Stimulated activated CD8-positive, alpha-beta memory T cell treated with anti-CD3 and anti-CD28 coated beads, Interleukin-15, amount 100 ng/mL, for 24 hours (primary cell): ENCODE data around the gene TTC6.
A peak's percentile ranks its signal among the peaks of the same experiment; 100 is the strongest.

Experiments used
- DNase-seq: peaks from one replicate; pipeline ENCODE4 v3.0.0-alpha.2; 2020; ENCODE audit warnings: low read depth

The TTC6 gene

GRCh38 chr14:37585101-37585511, 10.3 kb upstream of the TTC6 start:
- DNase-seq, result no peak

- DNase-seq, result no peak
These were observed 9.2 kb upstream of the TTC6 start for GRCh38 chr14:37585971-37586796.

DNA sequence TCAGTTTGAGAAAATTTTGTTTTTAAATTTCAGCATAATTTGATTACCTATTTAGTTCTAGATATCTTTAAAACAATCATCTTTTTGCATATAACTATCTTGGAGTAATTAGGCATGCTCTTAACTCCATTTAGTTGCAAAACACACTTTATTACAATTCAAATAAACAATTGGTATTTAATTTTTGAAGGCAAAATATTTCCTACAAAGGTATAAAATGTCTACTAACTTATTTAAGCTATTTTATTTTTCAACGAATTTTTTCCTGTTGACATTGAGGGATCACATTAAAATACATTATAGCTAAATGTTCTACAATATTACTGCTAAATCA, 8.7 kb upstream of the TTC6 start:
- no peak for DNase-seq

GRCh38 chr14:37587131-37587803, 8.2 kb upstream of the TTC6 start:
- DNase-seq, result no peak

DNA sequence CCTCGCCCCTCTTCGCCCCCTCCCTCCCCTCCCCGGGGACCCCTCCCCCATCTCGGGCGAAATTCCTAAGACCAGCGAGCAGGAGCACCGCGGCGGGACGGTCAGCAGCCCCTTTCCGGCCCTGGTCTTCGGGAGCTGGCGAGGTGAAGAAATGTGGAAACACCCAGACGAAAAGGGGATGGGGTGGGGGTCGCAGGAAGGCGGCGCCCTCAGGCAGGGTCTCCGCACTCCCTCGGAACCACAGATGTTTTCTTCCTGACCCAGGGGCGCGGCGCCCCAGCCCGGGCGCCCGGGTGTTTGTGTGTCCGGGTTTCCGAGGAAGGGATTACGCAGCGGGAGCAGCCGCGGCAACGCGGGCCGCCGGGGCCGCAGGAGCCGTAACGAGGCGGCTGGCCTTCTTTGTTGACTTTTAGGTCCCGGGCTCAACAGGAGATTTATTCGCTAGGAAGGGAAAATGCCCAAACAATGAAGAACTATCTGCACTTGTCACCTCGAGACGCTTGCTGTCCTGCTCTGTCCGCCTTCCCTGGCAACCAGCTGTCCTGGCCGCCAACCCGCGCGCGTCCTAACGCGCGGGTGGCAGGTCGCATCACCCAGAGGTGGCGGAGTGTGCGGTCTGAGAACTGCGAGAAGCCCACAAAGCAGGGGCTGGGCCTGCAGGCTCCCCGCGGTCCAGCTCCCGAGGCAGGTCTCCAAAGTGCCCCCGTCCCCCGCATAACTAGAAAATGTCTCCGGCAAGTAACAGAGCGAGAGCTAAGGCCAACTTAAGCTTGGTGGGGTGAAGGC, 7.4 kb upstream of the TTC6 start:
- no peak for DNase-seq

- DNase-seq, result no peak
These were observed 6.8 kb upstream of the TTC6 start for GRCh38 chr14:37588667-37588955.

DNA sequence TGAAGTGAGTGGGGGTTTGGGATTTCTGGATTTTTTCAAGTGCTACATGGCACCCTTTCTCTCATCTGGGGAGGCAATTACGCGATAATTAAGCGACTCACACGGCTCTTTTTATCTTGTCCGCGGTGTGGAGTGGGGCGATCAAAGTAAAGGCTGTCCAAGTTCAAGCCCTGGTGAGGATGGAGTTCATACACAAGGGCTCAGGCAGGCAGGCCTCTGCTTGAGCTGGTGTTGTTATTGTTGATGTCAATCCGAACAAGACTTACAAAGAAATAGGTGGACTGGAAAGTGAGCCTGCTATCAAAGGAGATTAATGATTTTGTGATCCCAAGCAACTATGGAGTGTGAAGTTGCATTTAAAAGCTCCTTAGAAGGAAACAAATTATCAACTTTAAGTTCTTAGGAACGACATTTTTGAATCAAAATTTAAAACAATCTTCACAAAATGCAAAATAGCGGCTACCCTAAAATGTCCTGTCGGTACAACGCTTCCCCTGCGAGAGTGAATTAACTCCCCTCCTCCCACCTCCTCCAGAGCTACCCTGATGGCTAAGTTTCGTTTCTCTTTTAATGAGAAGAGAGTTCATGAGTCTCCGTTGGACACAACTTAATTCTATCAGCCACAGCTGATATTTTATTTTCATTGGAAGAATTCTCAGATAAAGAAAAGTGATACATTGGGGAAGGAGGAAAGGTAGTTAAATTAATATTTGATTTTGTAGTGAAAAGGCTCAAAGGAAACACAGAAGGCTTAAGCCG, 6.3 kb upstream of the TTC6 start:
- DNase-seq, result no peak

DNA sequence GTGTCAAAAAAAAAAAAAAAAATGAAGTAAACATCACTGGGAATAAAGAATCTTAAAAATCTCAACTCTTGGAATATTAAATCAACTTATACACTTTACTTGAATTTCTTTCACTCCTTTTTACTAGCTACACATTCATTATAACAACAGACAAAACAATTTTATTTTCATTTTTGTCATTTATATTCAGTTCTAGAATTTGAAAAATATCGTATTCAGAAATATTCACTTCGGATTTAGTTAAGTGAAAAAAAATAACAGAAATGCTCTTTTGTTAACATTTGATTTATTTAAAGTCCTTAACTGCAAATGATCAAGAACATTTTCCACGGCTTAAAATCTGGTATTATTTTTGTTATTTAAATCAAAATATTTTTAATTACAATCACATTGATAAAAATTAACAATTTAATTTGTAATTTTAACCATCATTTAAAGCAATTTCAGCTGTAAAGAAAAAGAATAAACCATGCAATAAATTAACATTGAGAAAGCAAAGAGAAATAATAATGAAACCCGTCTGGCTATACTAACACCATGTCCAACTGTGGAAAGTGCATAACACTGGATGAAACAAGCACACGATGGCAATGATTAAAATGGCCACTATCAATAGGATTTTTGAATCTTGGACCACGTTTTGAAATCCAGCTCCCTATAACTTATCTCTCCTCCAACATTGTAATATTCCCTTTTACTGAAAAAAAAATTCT, 5.6 kb upstream of the TTC6 start:
- no peak for DNase-seq

DNA sequence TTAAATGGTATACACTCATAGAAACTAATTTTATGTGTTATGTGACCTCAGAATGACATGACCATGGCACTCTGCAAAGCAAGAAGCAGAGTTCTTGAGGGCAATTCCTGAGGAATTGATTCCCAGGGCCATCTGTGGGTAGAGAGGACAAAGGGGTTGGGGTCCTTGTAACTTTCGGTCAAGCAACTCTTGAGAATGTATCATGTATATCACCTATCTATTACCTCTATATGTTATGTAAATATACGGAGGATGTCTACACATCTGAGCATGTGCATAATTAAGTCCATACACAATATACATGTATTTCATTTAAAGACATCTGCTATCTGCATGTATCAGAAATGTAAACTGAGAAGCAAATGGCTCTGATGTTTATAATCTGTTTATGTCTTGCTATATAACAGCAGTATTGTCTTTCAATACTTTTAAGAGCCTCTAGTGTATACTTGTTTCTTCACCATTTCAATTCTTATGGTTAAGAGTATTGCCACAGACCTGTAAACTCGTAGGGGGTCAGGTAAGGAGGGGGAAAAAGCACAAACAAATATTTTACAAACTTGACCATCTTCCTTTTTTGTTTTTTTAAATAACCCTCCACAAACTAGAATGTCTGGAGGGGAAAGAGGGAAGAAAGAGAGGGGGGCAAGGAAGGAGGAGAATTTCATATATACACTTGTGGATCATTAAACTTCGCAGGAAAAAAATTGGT, 4.8 kb upstream of the TTC6 start:
- no peak for DNase-seq

DNA sequence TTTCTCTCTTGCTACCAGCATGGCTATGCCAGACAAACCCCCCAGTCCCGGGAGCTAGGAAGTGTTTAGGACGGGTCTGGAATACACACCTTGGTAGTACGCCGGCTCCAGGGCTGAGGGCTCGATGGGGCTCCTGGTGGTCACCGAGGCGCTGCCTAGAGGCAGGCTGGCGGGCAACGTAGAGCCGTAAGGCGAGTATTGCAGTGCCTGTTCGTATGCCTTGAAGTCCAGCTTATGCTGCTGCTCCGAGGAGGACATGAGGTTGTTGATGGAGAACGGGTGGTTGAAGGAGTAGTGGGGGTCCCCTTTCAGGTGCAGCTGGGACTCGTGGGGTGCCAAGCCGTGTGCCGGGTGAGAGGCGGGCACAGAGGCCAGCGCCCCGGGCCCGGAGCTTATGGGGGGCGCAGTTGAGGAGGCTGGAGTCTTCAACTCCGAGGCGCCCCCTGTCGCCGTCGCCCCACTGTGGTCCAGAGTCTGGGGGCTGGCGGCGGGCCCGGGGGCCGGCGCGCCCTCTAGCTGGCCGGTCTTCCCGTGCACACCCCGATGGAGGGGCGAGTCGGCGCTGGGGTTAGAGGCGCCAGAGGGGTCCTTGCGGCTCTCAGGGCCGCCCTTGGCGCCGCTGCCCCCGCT, 4.0 kb upstream of the TTC6 start:
- DNase-seq, result no peak

- no peak for DNase-seq
These were observed 3.4 kb upstream of the TTC6 start for GRCh38 chr14:37591941-37592481.

DNA sequence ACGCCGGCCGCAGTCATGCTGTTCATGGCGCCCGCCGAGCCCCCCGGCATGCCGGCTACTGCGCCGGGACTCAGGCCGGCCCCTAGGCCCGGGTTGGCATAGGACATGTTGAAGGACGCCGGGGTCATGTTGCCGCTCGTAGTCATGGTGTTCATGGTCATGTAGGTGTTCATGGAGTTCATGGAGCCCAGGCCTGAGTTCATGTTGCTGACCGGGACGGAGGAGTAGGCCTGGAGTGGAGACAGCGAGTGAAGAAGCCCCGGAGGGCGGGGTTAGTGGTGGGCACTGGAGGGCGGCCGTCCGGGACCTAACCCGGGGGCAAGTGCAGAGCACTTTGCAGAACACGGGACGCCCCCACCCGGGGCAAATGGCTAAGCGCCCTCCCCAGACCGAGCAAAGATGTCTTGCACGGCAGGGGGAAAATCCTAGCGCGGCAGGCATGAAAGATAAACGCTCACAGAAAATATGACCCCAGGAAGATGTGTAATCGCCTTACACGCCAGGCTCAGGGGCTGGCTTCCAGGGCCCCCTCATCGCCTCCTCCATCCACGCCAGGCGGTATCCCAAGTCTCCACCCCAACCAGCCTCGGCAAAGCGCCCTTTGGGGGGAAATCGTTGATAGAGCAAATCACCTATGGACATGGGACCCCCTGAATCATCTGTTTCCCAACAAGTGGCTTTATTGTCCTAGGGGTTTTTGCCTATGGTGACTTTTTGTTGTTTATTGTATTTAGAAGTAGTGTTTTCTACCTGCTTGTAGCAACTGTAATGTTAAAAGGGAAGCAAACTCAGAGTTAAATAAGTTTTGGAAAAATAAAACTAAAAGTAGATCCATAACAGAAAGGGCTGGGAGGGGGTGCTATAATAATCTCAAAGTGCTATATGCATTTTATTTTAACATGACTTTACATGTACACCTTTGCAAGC, 2.7 kb upstream of the TTC6 start:
- DNase-seq, result no peak

DNA sequence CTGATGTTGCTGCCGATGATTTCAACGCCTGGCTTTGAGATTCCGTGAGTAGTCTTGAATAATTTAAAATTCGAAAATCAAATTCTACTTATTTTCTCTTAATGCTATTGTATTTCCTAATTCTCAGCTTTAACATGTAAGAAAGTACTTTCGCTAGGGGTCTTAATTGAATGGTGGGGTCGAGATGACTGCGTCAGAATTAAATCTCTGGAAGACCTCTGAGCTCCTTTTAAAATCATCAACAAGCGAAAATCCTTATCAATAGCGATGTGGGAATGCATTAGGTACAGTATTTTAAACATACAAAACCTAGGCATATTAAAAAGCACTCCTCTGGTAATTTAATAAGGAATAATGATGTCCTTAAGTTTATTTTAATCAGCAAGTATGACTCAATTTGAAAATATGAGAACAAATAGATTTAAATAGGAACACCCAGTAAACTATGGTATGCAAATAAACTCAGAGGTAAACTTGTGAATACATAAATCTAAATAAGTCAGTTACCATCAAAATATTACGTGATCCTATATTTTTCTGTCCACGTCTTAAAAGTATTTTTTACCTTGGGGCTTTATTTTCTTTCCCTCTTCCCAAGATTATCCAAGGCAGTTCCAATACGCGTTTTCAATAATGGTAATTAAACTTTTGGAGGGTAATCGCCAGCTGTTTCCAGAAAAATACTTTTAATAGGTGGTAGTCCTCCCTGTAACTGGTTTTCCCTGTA, 1.8 kb upstream of the TTC6 start:
- DNase-seq, result no peak

DNA sequence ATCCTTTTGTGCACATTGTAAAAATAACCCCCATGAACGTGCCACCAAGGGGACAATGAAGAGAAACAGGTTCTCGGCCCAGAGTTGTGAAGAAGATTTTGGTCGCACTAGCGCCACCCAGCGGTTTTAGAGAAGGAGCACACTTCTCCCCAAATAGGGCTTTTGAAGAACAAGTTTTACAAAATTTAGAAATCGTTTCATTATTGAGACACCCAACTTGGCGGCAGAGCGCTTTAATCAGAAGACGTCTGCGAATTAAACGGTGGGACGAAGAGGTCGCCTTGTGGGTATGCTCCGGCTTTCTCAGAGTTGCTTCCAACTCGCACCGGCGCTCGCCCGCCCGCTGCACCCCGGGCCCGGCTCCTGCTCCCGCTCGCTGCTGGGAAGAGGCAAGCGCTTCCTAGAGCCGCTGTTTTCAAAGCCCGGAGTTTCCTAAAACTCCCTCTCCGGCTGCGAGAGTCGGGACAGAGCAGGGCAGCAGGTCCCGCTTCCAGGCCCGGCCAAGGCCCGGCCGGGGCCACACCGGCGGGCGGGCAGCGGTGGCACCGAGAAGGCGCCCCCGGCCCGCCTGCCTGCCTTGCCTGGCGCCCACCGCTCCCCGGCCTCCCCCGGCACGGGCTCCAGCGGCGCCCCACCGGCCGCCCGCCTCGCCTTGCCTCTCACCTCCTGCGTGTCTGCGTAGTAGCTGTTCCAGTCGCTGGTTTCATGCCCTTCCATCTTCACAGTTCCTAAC, 1.0 kb upstream of the TTC6 start:
- no peak for DNase-seq

DNA sequence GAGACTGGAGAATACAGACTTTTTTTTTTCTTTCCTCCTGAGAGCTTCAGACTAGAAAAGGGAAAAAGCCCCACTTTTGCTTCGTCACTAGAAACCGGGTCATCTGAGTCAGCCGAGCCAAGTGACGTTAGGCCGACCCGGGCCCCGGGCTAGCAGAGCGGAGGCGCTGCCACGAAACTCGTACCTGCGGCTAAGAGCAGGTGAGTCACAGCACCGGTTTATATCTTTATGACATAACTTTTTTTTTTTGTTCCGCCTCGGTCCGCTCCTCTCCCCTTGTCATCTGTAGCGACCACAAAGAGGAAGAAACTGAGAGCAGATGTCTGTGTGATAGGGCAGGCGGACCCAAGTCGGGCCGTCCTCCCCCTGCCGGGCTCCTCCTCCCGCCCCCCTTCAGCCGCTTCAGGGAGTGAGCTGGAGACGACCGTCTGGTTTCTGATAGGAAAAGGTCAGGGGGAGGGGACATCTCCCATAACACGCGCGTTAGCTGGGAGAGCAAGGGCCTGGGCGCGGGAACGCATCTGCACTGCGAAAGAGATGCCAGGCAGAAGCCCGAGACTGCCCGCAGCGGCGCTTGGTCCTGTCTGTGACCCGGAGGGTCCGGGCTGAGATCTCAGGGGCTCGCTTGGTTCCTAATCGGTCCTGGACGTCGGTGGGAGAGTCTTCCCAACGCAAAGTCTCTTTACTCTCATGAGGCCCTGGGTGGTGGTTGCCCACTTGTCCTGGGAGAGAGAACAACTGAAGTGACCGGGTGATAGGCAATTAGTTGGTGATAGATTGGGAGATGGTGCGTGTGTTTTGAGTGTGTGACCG, 586 bp downstream of the TTC6 start:
- DNase-seq, result peak; percentile 23

GRCh38 chr14:37596790-37597472, 1.5 kb downstream of the TTC6 start:
- DNase-seq, result no peak

DNA sequence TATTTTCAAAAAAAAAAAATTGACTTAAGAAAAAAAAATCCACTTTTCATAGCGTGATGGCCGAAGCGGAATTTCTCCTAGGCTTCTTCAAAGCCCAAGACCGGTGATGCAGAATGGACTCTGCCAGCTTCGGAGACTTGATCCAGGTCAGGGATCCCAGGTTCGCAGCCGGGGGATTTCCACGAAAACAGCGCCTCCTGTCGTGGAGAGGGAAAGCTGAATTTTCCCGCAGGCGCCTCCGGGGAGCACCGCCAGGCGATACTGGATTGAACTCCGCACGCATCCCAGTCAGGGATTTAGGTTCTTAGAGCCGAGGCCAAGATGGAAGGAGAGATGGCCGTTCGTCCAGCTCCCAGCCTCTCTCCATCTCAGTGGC, 2.1 kb downstream of the TTC6 start:
- no peak for DNase-seq
